NCI-H446 (cell line): Measurements from ENCODE around the gene SYNPO2L.
"Not testable (repeated sequence)": the region's sequence is repeated elsewhere in the genome, so short reads cannot be mapped to it uniquely, and the experiment has no call there.

Experiments
- DNase-seq, 2 experiments: peaks; one replicate each; lab custom pipeline; 2025; lab: John Stamatoyannopoulos, UW

The SYNPO2L gene

GRCh38 chr10:73648975-73649829, 6.6 kb downstream of the SYNPO2L start:
- no peak for DNase-seq

- DNase-seq = no peak
Observed at GRCh38 chr10:73647875-73648651, 7.8 kb downstream of the SYNPO2L start.

GRCh38 chr10:73647211-73647874, 8.5 kb downstream of the SYNPO2L start:
- DNase-seq = no peak

GRCh38 chr10:73646598-73647041, 9.2 kb downstream of the SYNPO2L start:
- no peak for DNase-seq

GRCh38 chr10:73645251-73645650, 10.6 kb downstream of the SYNPO2L start:
- DNase-seq = no peak

GRCh38 chr10:73644767-73645166, 11.1 kb downstream of the SYNPO2L start:
- DNase-seq = no peak

- DNase-seq = peak; percentile 16 to 62
Observed at GRCh38 chr10:73644015-73644743, 11.7 kb downstream of the SYNPO2L start.

GRCh38 chr10:73643362-73643761, 12.5 kb downstream of the SYNPO2L start:
- no peak for DNase-seq

GRCh38 chr10:73641328-73642060, 14.3 kb downstream of the SYNPO2L start, which contains the start of gene MYOZ1:
Gene MYOZ1 (minus strand): TSS chr10:73641474. CDS start chr10:73640017, 1,457 bp downstream.
- no peak for DNase-seq

GRCh38 chr10:73639286-73639685, 16.5 kb downstream of the SYNPO2L start:
- DNase-seq = no peak

GRCh38 chr10:73635781-73636180, 20.0 kb downstream of the SYNPO2L start:
- no peak for DNase-seq

GRCh38 chr10:73634421-73634820, 21.4 kb downstream of the SYNPO2L start:
- no peak for DNase-seq

- no peak for DNase-seq
Observed at GRCh38 chr10:73629165-73629564, 26.7 kb downstream of the SYNPO2L start.

GRCh38 chr10:73628405-73628804, 27.4 kb downstream of the SYNPO2L start:
- no peak for DNase-seq

- no peak for DNase-seq
Observed at GRCh38 chr10:73627300-73627699, 28.5 kb downstream of the SYNPO2L start.

- peak; percentile 86 to 95 for DNase-seq
Observed at GRCh38 chr10:73625884-73626752, 29.7 kb downstream of the SYNPO2L start.

- no peak for DNase-seq
Observed at GRCh38 chr10:73625004-73625883, 30.6 kb downstream of the SYNPO2L start.

GRCh38 chr10:73623056-73623455, 32.8 kb downstream of the SYNPO2L start:
- no peak for DNase-seq

- DNase-seq = not testable (repeated sequence)
Observed at GRCh38 chr10:73620974-73621373, 34.9 kb downstream of the SYNPO2L start.
